Right atrium auricular region (tissue), 2 donors: Measurements from ENCODE around the gene ZNF879. TPM values are rescaled to one million over a fixed set of nuclear protein-coding genes. Genes with fewer than 3 reads are reported as not detected.

Experiments
- DNase-seq: peaks from one replicate; pipeline ENCODE4 v3.0.0-alpha.2; 2019; ENCODE audit warnings: low spot score
- H3K27ac ChIP-seq, 2 donors: fragments of 200-600 bp; sonication (generic); 1 replicate in 1 of 2; 2 replicates in 1 of 2; pipeline ENCODE4 v1.5.1; 2016 to 2019
- H3K27me3 ChIP-seq, 2 donors: fragments of 200-600 bp; sonication (generic); one replicate each; pipeline versions ENCODE4 v1.5.1 to v1.6.0; 2017 to 2019
- H3K36me3 ChIP-seq: fragments of 200-600 bp; sonication (generic); one replicate; pipeline ENCODE4 v1.5.1; 2016
- H3K4me1 ChIP-seq, 2 donors: fragments of 200-600 bp; sonication (generic); one replicate each; pipeline versions ENCODE4 v1.5.1 to v1.6.0; 2017 to 2019
- H3K4me3 ChIP-seq, 2 donors: fragments of 200-600 bp; sonication (generic); 1 replicate in 1 of 2; 2 replicates in 1 of 2; pipeline ENCODE4 v1.5.1; 2017 to 2019; ENCODE audit warnings: mild to moderate bottlenecking in 1 of 2, moderate library complexity in 1 of 2
- H3K9me3 ChIP-seq, 2 donors: fragments of 200-600 bp; sonication (generic); one replicate each; pipeline ENCODE4 v1.5.1; 2019
- CTCF ChIP-seq, 2 donors: fragments of 200-600 bp; sonication (generic); IDR thresholded peaks; one replicate each; pipeline ENCODE4 v1.5.1; 2019; ENCODE audit warnings: antibody characterized with exemption in 2 of 2
- total RNA-seq, 2 donors: library from RNA; depleted of rRNA; stranded (reverse); fragments of >200 nt; gene quantifications; one replicate each; pipeline ENCODE4 v1.1.0, GENCODE V29; 2016

ZNF879 gene
- total RNA-seq, 2 donors from 2014 or later, result 2.6 to 6.9 TPM

DNA sequence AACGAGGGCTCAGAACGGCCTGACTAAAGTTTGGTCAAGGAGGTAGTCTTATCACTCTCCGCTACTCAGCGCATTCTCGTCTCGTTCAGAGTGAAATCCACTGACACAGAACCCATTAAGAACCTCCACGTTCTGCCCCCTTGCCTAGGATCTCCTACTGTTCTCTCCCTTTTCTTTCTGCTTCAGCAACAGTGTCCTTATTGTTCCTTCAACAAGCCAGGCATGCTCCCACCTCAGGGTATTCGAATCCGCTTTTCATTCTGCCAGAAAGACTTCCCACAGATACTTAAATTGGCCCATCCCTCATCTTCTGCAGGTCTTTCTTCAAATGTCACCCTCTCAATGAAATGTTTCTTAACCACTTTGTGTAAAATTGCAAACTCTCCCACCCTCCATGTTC is 32.2 kb downstream of the ZNF879 start:
- Histone ChIP-seq H3K4me3 (no peak overlapping the region), H3K27me3 (no peaks in the 10 kb centered on the region), H3K4me1 (peaks cover 0 to 5% of the 10 kb centered on the region in 2 donors), H3K36me3 (no peaks in the 10 kb centered on the region), H3K9me3 (peaks cover 0 to 3% of the 10 kb centered on the region in 2 donors), H3K27ac (no peak overlapping the region)
- no peak for DNase-seq
- no peak for TF ChIP-seq CTCF (IDR thresholded peaks at IDR 0.05)

GRCh38 chr5:179060116-179061008 is 36.8 kb downstream of the ZNF879 start, which contains the start of gene ZNF354C:
TSS of gene ZNF354C (plus strand) at chr5:179060373. CDS start at chr5:179062069, 1,696 bp downstream.
- Histone ChIP-seq H3K4me1 (peaks cover 0 to 14% of the 10 kb centered on the region in 2 donors), H3K4me3 (peak within 1 kb of the TSS; percentile 73 to 76), H3K36me3 (peaks cover 7% of the 10 kb centered on the region), H3K27ac (peak within 1 kb of the TSS; percentile 77 to 80), H3K27me3 (no peaks in the 10 kb centered on the region), H3K9me3 (peaks cover 0 to 9% of the 10 kb centered on the region in 2 donors)
- DNase-seq, result peak; percentile 88
- TF ChIP-seq CTCF (IDR thresholded peaks at IDR 0.05), result peak in 1 of 2 donors; percentile 33

DNA sequence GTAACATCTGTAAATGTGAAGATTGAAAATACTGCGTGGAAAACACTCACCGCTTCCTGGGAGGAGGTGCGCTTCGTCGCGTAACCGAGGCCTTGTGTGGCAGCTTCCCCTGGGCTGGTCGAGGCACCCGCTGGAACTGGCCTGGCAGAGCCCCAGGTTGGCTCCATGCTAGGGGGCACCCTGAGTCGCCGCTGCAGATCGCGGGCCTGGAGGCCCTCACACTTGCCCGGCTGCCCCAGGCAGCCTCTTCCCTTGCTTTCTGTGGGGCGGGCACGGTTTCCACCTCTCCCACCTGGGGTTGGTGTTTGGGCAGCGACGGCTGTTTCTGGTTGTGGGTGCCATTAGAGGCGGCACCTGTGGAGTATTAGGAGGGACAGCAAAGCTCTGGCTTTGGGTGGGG is 37.4 kb downstream of the ZNF879 start:
- peak overlapping the region; percentile 73 to 76 for H3K4me3 ChIP-seq
- DNase-seq, result no peak
- H3K9me3 ChIP-seq, result peaks cover 0 to 9% of the 10 kb centered on the region in 2 donors
- peaks cover 9% of the 10 kb centered on the region for H3K36me3 ChIP-seq
- H3K27me3 ChIP-seq, result no peaks in the 10 kb centered on the region
- peak overlapping the region; percentile 77 to 80 for H3K27ac ChIP-seq
- H3K4me1 ChIP-seq, result peaks cover 0 to 14% of the 10 kb centered on the region in 2 donors
- no peak for TF ChIP-seq CTCF (IDR thresholded peaks at IDR 0.05)

DNA sequence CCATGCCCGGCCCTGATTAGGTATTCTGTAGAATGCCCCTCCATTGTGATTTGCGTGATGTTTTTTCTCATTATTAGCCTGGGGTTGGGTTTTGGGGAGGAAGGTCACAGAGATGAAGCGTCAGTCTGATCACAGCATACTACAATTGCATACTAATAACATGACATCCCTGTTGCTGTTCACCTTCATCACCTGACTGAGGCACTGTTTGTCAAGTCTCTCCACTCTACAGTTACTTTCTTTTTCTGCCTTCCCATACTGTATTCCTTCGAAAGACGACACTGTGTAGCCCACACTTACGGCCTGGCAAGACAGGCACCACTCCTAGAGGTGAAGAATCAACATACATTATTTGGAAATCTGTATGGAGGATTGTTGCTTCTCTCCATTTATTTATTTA is 42.1 kb downstream of the ZNF879 start:
- Histone ChIP-seq H3K27ac (no peak overlapping the region), H3K4me3 (no peak overlapping the region), H3K4me1 (peaks cover 0 to 10% of the 10 kb centered on the region in 2 donors), H3K9me3 (peaks cover 9 to 42% of the 10 kb centered on the region in 2 donors), H3K36me3 (peaks cover 39% of the 10 kb centered on the region), H3K27me3 (no peaks in the 10 kb centered on the region)
- no peak for TF ChIP-seq CTCF (IDR thresholded peaks at IDR 0.05)
- DNase-seq, result no peak

DNA sequence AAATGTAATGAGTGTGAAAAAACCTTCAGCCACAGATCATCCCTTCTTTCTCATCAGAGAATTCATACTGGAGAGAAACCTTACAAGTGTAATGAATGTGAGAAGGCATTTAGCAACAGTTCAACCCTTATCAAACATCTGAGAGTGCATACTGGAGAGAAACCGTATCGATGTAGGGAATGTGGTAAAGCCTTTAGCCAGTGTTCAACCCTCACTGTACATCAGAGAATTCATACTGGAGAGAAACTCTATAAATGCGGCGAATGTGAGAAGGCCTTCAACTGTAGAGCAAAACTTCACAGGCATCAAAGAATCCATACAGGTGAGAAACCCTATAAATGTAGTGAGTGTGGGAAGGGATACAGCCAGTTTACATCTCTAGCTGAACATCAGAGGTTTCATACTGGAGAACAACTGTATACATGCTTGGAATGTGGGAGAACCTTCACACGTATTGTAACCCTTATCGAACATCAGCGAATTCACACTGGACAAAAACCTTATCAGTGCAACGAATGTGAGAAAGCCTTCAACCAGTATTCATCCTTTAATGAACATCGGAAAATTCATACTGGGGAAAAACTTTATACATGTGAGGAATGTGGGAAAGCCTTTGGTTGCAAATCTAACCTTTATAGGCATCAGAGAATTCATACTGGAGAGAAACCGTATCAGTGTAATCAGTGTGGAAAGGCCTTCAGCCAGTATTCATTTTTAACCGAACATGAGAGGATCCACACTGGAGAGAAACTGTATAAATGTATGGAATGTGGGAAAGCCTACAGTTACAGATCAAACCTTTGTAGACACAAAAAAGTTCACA is 55.8 kb downstream of the ZNF879 start:
- no peak for DNase-seq
- Histone ChIP-seq H3K4me3 (no peak overlapping the region), H3K27ac (no peak overlapping the region), H3K4me1 (no peaks in the 10 kb centered on the region), H3K27me3 (no peaks in the 10 kb centered on the region), H3K9me3 (peaks cover 61 to 100% of the 10 kb centered on the region in 2 donors), H3K36me3 (peaks cover 60% of the 10 kb centered on the region)
- TF ChIP-seq CTCF (IDR thresholded peaks at IDR 0.05), result no peak
